Activated naive CD4-positive, alpha-beta T cell treated with anti-CD3 and anti-CD28 coated beads, Interleukin-2, amount 10 ng/mL, durations not matched to agents 7 days and 5 days (primary cell): ENCODE measurements around the gene ABCB9.
"Not testable (repeated sequence)": the region's sequence is repeated elsewhere in the genome, so short reads cannot be mapped to it uniquely, and the experiment has no call there.

Source experiments
- CTCF ChIA-PET: fragments of 350-600 bp; sonication (Branson Sonifier 250); formaldehyde crosslinking; loops from one replicate; lab custom pipeline; 2021; ENCODE audit warnings: antibody characterized with exemption; lab: Charles Lee
- DNase-seq: peaks from one replicate; pipeline ENCODE4 v3.0.0-alpha.2; 2020
- H3K27ac Mint-ChIP-seq: one replicate; pipeline ENCODE4 v1.8.0; 2021; ENCODE audit warnings: mild to moderate bottlenecking, moderate library complexity, mixed read lengths
- H3K27me3 Mint-ChIP-seq: one replicate; pipeline ENCODE4 v1.8.0; 2021; ENCODE audit warnings: mild to moderate bottlenecking, mixed read lengths
- H3K36me3 Mint-ChIP-seq: one replicate; pipeline ENCODE4 v1.8.0; 2021; ENCODE audit warnings: mixed read lengths
- H3K4me1 Mint-ChIP-seq: one replicate; pipeline ENCODE4 v1.8.0; 2021; ENCODE audit warnings: mixed read lengths
- H3K4me3 Mint-ChIP-seq: one replicate; pipeline ENCODE4 v1.8.0; 2021; ENCODE audit warnings: mild to moderate bottlenecking, moderate library complexity, mixed read lengths
- H3K9me3 Mint-ChIP-seq: one replicate; pipeline ENCODE4 v1.8.0; 2021; ENCODE audit warnings: mixed read lengths

Gene ABCB9

GRCh38 chr12:122908915-122909314 lies 57.3 kb downstream of the ABCB9 start:
- CTCF ChIA-PET: no interaction called here
- H3K4me1 Mint-ChIP-seq: no peaks in the 10 kb centered on the region

GRCh38 chr12:122905258-122905657 lies 61.0 kb downstream of the ABCB9 start:
- CTCF ChIA-PET: not testable (repeated sequence)

More at GRCh38 chr12:122908915-122909314, 57.3 kb downstream of the ABCB9 start:
- no peaks in the 10 kb centered on the region for H3K36me3 Mint-ChIP-seq
- no peak for DNase-seq
- peaks cover 26% of the 10 kb centered on the region for H3K27me3 Mint-ChIP-seq
- H3K4me3 Mint-ChIP-seq: no peak overlapping the region
- H3K27ac Mint-ChIP-seq: no peak overlapping the region
- H3K9me3 Mint-ChIP-seq: no peaks in the 10 kb centered on the region

GRCh38 chr12:122903693-122904034 lies 62.6 kb downstream of the ABCB9 start:
- peaks cover 16% of the 10 kb centered on the region for H3K27me3 Mint-ChIP-seq
- CTCF ChIA-PET: no interaction called here
- no peak overlapping the region for H3K4me3 Mint-ChIP-seq
- H3K36me3 Mint-ChIP-seq: peaks cover 2% of the 10 kb centered on the region
- no peaks in the 10 kb centered on the region for H3K9me3 Mint-ChIP-seq
- no peak for DNase-seq
- H3K4me1 Mint-ChIP-seq: peaks cover 40% of the 10 kb centered on the region
- no peak overlapping the region for H3K27ac Mint-ChIP-seq

More at GRCh38 chr12:122905258-122905657, 61.0 kb downstream of the ABCB9 start:
- not testable (repeated sequence) for DNase-seq, H3K27ac Mint-ChIP-seq, H3K9me3 Mint-ChIP-seq, H3K4me3 Mint-ChIP-seq, H3K36me3 Mint-ChIP-seq
- Mint-ChIP-seq H3K4me1 (peaks cover 24% of the 10 kb centered on the region), H3K27me3 (peaks cover 28% of the 10 kb centered on the region)

GRCh38 chr12:122902854-122903692 lies 63.2 kb downstream of the ABCB9 start:
- no peaks in the 10 kb centered on the region for H3K9me3 Mint-ChIP-seq
- H3K4me1 Mint-ChIP-seq: peaks cover 45% of the 10 kb centered on the region
- no peak overlapping the region for H3K4me3 Mint-ChIP-seq
- H3K27me3 Mint-ChIP-seq: peaks cover 10% of the 10 kb centered on the region
- H3K36me3 Mint-ChIP-seq: peaks cover 2% of the 10 kb centered on the region
- DNase-seq: no peak
- no peak overlapping the region for H3K27ac Mint-ChIP-seq
- CTCF ChIA-PET: interaction anchor here (0.7 kb wide), 1 partner anchor 17 kb away, joined by 3 read pairs; no protein-coding TSS in a partner anchor

- Mint-ChIP-seq H3K36me3 (peaks cover 16% of the 10 kb centered on the region), H3K9me3 (no peaks in the 10 kb centered on the region), H3K27ac (peak overlapping the region; percentile 94), H3K27me3 (peaks cover 33% of the 10 kb centered on the region), H3K4me1 (peaks cover 73% of the 10 kb centered on the region), H3K4me3 (no peak overlapping the region)
- CTCF ChIA-PET: interaction anchor here (0.7 to 2.5 kb wide), 3 partner anchors 9 to 47 kb away, joined by 3 to 8 read pairs (median 3); no protein-coding TSS in a partner anchor
- no peak for DNase-seq
Observed at GRCh38 chr12:122899887-122900286, 66.4 kb downstream of the ABCB9 start.

GRCh38 chr12:122896662-122897061 lies 69.6 kb downstream of the ABCB9 start:
- Mint-ChIP-seq H3K27me3 (peaks cover 28% of the 10 kb centered on the region), H3K9me3 (no peaks in the 10 kb centered on the region), H3K4me1 (peaks cover 88% of the 10 kb centered on the region), H3K4me3 (peak overlapping the region; percentile 95), H3K36me3 (peaks cover 28% of the 10 kb centered on the region), H3K27ac (peak overlapping the region; percentile 91)
- no peak for DNase-seq
- CTCF ChIA-PET: interaction anchor here (2.5 to 2.7 kb wide), 2 partner anchors 8 to 18 kb away, joined by 7 to 17 read pairs; no protein-coding TSS in a partner anchor

GRCh38 chr12:122895704-122896636 lies 70.3 kb downstream of the ABCB9 start, which contains the start of gene VPS37B:
Gene VPS37B (minus strand): TSS chr12:122896124. CDS start chr12:122896062, 62 bp downstream.
- Mint-ChIP-seq H3K4me1 (peaks cover 87% of the 10 kb centered on the region), H3K36me3 (peaks cover 26% of the 10 kb centered on the region), H3K27me3 (peaks cover 28% of the 10 kb centered on the region), H3K4me3 (peak within 1 kb of the TSS; percentile 95), H3K9me3 (no peaks in the 10 kb centered on the region), H3K27ac (peak within 1 kb of the TSS; percentile 91)
- peak; percentile 88 for DNase-seq
- CTCF ChIA-PET: interaction anchor here (2.5 to 2.7 kb wide), 2 partner anchors 7 to 17 kb away, joined by 7 to 17 read pairs; no protein-coding TSS in a partner anchor

GRCh38 chr12:122895320-122895703 lies 71.0 kb downstream of the ABCB9 start:
- Mint-ChIP-seq H3K4me3 (peak overlapping the region; percentile 95), H3K9me3 (no peaks in the 10 kb centered on the region), H3K36me3 (peaks cover 26% of the 10 kb centered on the region), H3K27me3 (peaks cover 28% of the 10 kb centered on the region), H3K27ac (peak overlapping the region; percentile 91), H3K4me1 (peaks cover 86% of the 10 kb centered on the region)
- CTCF ChIA-PET: no interaction called here
- DNase-seq: no peak

- H3K36me3 Mint-ChIP-seq: peaks cover 26% of the 10 kb centered on the region
- DNase-seq: no peak
- peak overlapping the region; percentile 95 for H3K4me3 Mint-ChIP-seq
- CTCF ChIA-PET: no interaction called here
- H3K27me3 Mint-ChIP-seq: peaks cover 28% of the 10 kb centered on the region
- H3K27ac Mint-ChIP-seq: peak overlapping the region; percentile 91
- H3K9me3 Mint-ChIP-seq: no peaks in the 10 kb centered on the region
- peaks cover 85% of the 10 kb centered on the region for H3K4me1 Mint-ChIP-seq
Observed at GRCh38 chr12:122894193-122895121, 71.8 kb downstream of the ABCB9 start.

- CTCF ChIA-PET: no interaction called here
- DNase-seq: no peak
- Mint-ChIP-seq H3K4me3 (peak overlapping the region; percentile 6), H3K9me3 (no peaks in the 10 kb centered on the region), H3K27me3 (peaks cover 28% of the 10 kb centered on the region), H3K27ac (no peak overlapping the region), H3K4me1 (peaks cover 86% of the 10 kb centered on the region), H3K36me3 (peaks cover 26% of the 10 kb centered on the region)
Observed at GRCh38 chr12:122893208-122894153, 72.8 kb downstream of the ABCB9 start.

- Mint-ChIP-seq H3K27me3 (peaks cover 28% of the 10 kb centered on the region), H3K4me1 (peaks cover 86% of the 10 kb centered on the region), H3K36me3 (peaks cover 26% of the 10 kb centered on the region)
- not testable (repeated sequence) for DNase-seq, H3K4me3 Mint-ChIP-seq, H3K9me3 Mint-ChIP-seq, H3K27ac Mint-ChIP-seq
- CTCF ChIA-PET: interaction anchor here (1.4 kb wide), 1 partner anchor 60 kb away, joined by 3 read pairs; no protein-coding TSS in a partner anchor
Observed at GRCh38 chr12:122892724-122893123, 73.5 kb downstream of the ABCB9 start.
